ENCODE data around the gene SLC2A1. TPM values are rescaled to one million over a fixed set of nuclear protein-coding genes. Genes with fewer than 3 reads are reported as not detected.

Gene SLC2A1
- total and polyA plus RNA-seq, 2 of the 13 experiments (the other 11 are each of a cell fraction or from before 2014, with no cell fraction given), result 125 to 423 TPM

DNA sequence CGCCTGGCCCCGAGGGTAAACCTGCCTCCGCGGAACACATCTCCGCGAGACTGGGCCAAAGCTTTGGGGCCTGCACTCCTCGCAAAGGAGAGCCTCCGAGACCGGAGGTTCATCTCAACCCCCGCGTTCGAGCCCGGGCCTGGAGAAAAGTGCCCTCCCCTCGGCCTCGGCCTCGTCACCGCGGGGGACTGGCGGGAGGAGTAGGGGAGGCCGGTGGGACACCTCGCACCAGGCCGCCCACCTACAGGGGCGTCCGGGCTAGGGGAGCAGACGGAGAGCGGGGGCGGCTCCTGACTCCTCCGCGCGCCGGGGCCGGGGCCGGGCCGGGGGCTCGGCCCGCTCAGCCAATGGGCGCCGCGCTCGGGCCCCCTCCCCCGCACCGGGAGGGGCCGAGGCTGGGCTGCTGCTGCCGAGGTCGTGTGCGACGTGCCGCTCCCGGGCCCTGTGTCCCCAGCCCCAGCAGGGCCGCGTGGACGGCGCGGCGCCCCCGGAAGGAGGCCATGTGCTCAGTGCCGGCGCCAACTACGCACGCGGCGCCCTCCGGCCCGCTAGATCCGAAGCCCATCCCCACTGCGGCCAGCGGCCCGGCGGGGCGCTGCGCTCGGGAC lies 684 bp downstream of the SLC2A1 start (continued):
- TF ChIP-seq ZNF101 (CRISPR knock-in tag; IDR thresholded peaks at IDR 0.05; ENCODE audit: borderline replicate concordance, low read depth) (no peak), ZNF629 (CRISPR knock-in tag; conservative IDR thresholded peaks at IDR 0.05) (peak; percentile 35; the same call in 1 of the 2 replicates), KLF9 (CRISPR knock-in tag; IDR thresholded peaks at IDR 0.05; ENCODE audit: low read depth) (no peak), ZNF253 (CRISPR knock-in tag; IDR thresholded peaks at IDR 0.05; ENCODE audit: borderline replicate concordance) (no peak), RARA (CRISPR knock-in tag; IDR thresholded peaks at IDR 0.05) (no peak), NCOA2 (CRISPR knock-in tag; IDR thresholded peaks at IDR 0.05) (no peak), ZNF788 (CRISPR knock-in tag; IDR thresholded peaks at IDR 0.05; ENCODE audit: borderline replicate concordance) (no peak), MTF2 (CRISPR knock-in tag; IDR thresholded peaks at IDR 0.05; ENCODE audit: borderline replicate concordance) (no peak), XRCC5 (optimal IDR thresholded peaks at IDR 0.05; ENCODE audit: low read length) (no peak), YEATS4 (CRISPR knock-in tag; IDR thresholded peaks at IDR 0.05; ENCODE audit: borderline replicate concordance) (peak; percentile 94), ZNF850 (CRISPR knock-in tag; conservative IDR thresholded peaks at IDR 0.05) (0 out of 2 replicates have a peak, but pooled peaks have one; percentile 63), MAZ (IDR thresholded peaks at IDR 0.05; ENCODE audit: borderline replicate concordance, low read depth, low read length) (peak; percentile 52), MAZ (CRISPR knock-in tag; IDR thresholded peaks at IDR 0.05; ENCODE audit: low read depth) (no peak; the same call in 1 of the 2 replicates), POLR2AphosphoS5 (IDR thresholded peaks at IDR 0.05; ENCODE audit: low read depth, low read length) (no peak), ZNF33B (CRISPR knock-in tag; IDR thresholded peaks at IDR 0.05) (no peak), SUZ12 (IDR thresholded peaks at IDR 0.05; ENCODE audit: low read depth, low read length) (no peak)
- TF ChIP-seq, protein P1, sequence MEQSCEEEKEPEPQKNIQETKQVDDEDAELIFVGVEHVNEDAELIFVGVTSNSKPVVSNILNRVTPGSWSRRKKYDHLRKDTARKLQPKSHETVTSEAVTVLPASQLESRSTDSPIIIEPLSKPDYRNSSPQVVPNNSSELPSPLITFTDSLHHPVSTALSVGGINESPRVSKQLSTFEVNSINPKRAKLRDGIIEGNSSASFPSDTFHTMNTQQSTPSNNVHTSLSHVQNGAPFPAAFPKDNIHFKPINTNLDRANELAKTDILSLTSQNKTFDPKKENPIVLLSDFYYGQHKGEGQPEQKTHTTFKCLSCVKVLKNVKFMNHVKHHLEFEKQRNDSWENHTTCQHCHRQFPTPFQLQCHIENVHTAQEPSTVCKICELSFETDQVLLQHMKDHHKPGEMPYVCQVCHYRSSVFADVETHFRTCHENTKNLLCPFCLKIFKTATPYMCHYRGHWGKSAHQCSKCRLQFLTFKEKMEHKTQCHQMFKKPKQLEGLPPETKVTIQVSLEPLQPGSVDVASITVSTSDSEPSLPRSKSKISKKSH (CRISPR knock-in tag; IDR thresholded peaks at IDR 0.05; ENCODE audit: borderline replicate concordance), result no peak
- TF ChIP-seq, protein P2, sequence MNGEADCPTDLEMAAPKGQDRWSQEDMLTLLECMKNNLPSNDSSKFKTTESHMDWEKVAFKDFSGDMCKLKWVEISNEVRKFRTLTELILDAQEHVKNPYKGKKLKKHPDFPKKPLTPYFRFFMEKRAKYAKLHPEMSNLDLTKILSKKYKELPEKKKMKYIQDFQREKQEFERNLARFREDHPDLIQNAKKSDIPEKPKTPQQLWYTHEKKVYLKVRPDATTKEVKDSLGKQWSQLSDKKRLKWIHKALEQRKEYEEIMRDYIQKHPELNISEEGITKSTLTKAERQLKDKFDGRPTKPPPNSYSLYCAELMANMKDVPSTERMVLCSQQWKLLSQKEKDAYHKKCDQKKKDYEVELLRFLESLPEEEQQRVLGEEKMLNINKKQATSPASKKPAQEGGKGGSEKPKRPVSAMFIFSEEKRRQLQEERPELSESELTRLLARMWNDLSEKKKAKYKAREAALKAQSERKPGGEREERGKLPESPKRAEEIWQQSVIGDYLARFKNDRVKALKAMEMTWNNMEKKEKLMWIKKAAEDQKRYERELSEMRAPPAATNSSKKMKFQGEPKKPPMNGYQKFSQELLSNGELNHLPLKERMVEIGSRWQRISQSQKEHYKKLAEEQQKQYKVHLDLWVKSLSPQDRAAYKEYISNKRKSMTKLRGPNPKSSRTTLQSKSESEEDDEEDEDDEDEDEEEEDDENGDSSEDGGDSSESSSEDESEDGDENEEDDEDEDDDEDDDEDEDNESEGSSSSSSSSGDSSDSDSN (CRISPR knock-in tag; IDR thresholded peaks at IDR 0.05), result peak; percentile 58; the same call in 1 of the 2 replicates
- TF ChIP-seq, protein P3, sequence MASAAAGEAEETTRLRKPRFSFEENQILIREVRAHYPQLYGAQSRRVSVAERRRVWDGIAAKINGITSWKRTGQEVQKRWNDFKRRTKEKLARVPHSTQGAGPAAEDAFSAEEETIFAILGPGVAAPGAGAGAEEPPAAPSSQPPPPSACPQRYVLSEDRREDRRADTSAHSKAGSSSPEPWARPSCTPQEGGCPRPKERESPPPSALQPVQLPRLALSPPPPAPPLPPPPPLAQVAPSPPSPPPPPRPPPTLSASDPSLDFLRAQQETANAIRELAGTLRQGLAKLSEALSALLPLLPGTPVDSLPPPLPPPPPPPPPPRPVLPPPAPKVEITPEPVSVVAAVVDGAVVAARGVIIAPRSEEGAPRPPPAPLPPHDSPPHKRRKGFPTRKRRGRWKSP (CRISPR knock-in tag; IDR thresholded peaks at IDR 0.05), result no peak
- TF ChIP-seq, protein P4, sequence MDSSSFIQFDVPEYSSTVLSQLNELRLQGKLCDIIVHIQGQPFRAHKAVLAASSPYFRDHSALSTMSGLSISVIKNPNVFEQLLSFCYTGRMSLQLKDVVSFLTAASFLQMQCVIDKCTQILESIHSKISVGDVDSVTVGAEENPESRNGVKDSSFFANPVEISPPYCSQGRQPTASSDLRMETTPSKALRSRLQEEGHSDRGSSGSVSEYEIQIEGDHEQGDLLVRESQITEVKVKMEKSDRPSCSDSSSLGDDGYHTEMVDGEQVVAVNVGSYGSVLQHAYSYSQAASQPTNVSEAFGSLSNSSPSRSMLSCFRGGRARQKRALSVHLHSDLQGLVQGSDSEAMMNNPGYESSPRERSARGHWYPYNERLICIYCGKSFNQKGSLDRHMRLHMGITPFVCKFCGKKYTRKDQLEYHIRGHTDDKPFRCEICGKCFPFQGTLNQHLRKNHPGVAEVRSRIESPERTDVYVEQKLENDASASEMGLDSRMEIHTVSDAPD (CRISPR knock-in tag; IDR thresholded peaks at IDR 0.05), result no peak
- TF ChIP-seq, protein P5, sequence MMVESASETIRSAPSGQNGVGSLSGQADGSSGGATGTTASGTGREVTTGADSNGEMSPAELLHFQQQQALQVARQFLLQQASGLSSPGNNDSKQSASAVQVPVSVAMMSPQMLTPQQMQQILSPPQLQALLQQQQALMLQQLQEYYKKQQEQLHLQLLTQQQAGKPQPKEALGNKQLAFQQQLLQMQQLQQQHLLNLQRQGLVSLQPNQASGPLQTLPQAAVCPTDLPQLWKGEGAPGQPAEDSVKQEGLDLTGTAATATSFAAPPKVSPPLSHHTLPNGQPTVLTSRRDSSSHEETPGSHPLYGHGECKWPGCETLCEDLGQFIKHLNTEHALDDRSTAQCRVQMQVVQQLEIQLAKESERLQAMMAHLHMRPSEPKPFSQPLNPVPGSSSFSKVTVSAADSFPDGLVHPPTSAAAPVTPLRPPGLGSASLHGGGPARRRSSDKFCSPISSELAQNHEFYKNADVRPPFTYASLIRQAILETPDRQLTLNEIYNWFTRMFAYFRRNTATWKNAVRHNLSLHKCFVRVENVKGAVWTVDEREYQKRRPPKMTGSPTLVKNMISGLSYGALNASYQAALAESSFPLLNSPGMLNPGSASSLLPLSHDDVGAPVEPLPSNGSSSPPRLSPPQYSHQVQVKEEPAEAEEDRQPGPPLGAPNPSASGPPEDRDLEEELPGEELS (CRISPR knock-in tag; IDR thresholded peaks at IDR 0.05), result no peak
